ENCODE data around the gene PARVB.
A peak's percentile ranks its signal among the peaks of the same experiment; 100 is the strongest.
"Not testable (repeated sequence)": the region's sequence is repeated elsewhere in the genome, so short reads cannot be mapped to it uniquely, and the experiment has no call there.

PARVB gene

GRCh38 chr22:43996981-43997265 lies 27.2 kb upstream of the PARVB start:
- no peak for DNase-seq (ENCODE audit: low read depth in 3 of 3)

GRCh38 chr22:43998679-43999264 lies 25.3 kb upstream of the PARVB start:
- DNase-seq (ENCODE audit: low read depth in 3 of 3): no peak

GRCh38 chr22:43999378-43999777 lies 24.7 kb upstream of the PARVB start:
- DNase-seq (ENCODE audit: low read depth in 3 of 3): no peak

- DNase-seq (ENCODE audit: low read depth in 3 of 3): no peak
Observed at GRCh38 chr22:44000123-44000522, 24.0 kb upstream of the PARVB start.

- DNase-seq (ENCODE audit: low read depth in 3 of 3): no peak
Observed at GRCh38 chr22:44001521-44001920, 22.6 kb upstream of the PARVB start.

- DNase-seq (ENCODE audit: low read depth in 3 of 3): no peak
Observed at GRCh38 chr22:44002324-44002723, 21.8 kb upstream of the PARVB start.

GRCh38 chr22:44002997-44003396 lies 21.1 kb upstream of the PARVB start:
- DNase-seq (ENCODE audit: low read depth in 3 of 3): no peak

- no peak for DNase-seq (ENCODE audit: low read depth in 3 of 3)
Observed at GRCh38 chr22:44003405-44004103, 20.5 kb upstream of the PARVB start.

- DNase-seq (ENCODE audit: low read depth in 3 of 3): no peak
Observed at GRCh38 chr22:44004104-44004460, 20.0 kb upstream of the PARVB start.

- DNase-seq (ENCODE audit: low read depth in 3 of 3): no peak
Observed at GRCh38 chr22:44005524-44005923, 18.6 kb upstream of the PARVB start.

- DNase-seq (ENCODE audit: low read depth in 3 of 3): no peak
Observed at GRCh38 chr22:44012162-44012561, 11.9 kb upstream of the PARVB start.

- no peak for DNase-seq (ENCODE audit: low read depth in 3 of 3)
Observed at GRCh38 chr22:44012591-44012990, 11.5 kb upstream of the PARVB start.

- no peak for DNase-seq (ENCODE audit: low read depth in 3 of 3)
Observed at GRCh38 chr22:44014241-44014640, 9.9 kb upstream of the PARVB start.

GRCh38 chr22:44016586-44016985 lies 7.5 kb upstream of the PARVB start:
- not testable (repeated sequence) for DNase-seq (ENCODE audit: low read depth in 3 of 3)

- DNase-seq (ENCODE audit: low read depth in 3 of 3): no peak
Observed at GRCh38 chr22:44018594-44018993, 5.5 kb upstream of the PARVB start.

GRCh38 chr22:44019416-44019815 lies 4.7 kb upstream of the PARVB start:
- no peak for DNase-seq (ENCODE audit: low read depth in 3 of 3)

- DNase-seq (ENCODE audit: low read depth in 3 of 3): no peak
Observed at GRCh38 chr22:44019846-44020245, 4.3 kb upstream of the PARVB start.

GRCh38 chr22:44020981-44021380 lies 3.1 kb upstream of the PARVB start:
- no peak for DNase-seq (ENCODE audit: low read depth in 3 of 3)

GRCh38 chr22:44023404-44024287 lies 456 bp upstream of the PARVB start:
- peak in 1 of 3 experiments; percentile 33 for DNase-seq (ENCODE audit: low read depth in 3 of 3)

GRCh38 chr22:44025171-44026065 lies 1.3 kb downstream of the PARVB start:
- DNase-seq (ENCODE audit: low read depth in 3 of 3): no peak

GRCh38 chr22:44026066-44026629 lies 2.0 kb downstream of the PARVB start:
- no peak for DNase-seq (ENCODE audit: low read depth in 3 of 3)

Measured in stimulated activated CD4-positive, alpha-beta T cell treated with anti-CD3 and anti-CD28 coated beads, TNF-alpha, amount 100 ng/mL, for 24 hours (primary cell).